Upper lobe of left lung (tissue), 6 donors: Measurements from ENCODE around the gene HK1. TPM values are rescaled to one million over a fixed set of nuclear protein-coding genes. Genes with fewer than 3 reads are reported as not detected.
A peak's percentile ranks its signal among the peaks of the same experiment; 100 is the strongest.

ENCODE experiments used
- ATAC-seq, 2 donors: fragments of 200-7000 bp; cut with Tn5 transposase; one replicate each; pipeline ENCODE4 v1.9.1; 2022; ENCODE audit warnings: mild to moderate bottlenecking in 2 of 2, moderate library complexity in 2 of 2; ENCODE audit not compliant: low FRiP score in 2 of 2
- DNase-seq, 2 donors: peaks; one replicate each; pipeline ENCODE4 v3.0.0-alpha.2; 2019 to 2020
- H3K27ac ChIP-seq, 4 donors: fragments of 200-600 bp; sonication (generic); one replicate each; pipeline ENCODE4 v1.5.1; 2016 to 2019
- H3K27me3 ChIP-seq, 4 donors: fragments of 200-600 bp; sonication (generic); one replicate each; pipeline ENCODE4 v1.5.1; 2017 to 2019
- H3K36me3 ChIP-seq, 4 donors: fragments of 200-600 bp; sonication (generic); one replicate each; pipeline ENCODE4 v1.5.1; 2016 to 2019
- H3K4me1 ChIP-seq, 4 donors: fragments of 200-600 bp; sonication (generic); one replicate each; pipeline ENCODE4 v1.5.1; 2018 to 2019
- H3K4me3 ChIP-seq, 4 donors: fragments of 200-600 bp; sonication (generic); one replicate each; pipeline ENCODE4 v1.5.1; 2017 to 2019; ENCODE audit warnings: mild to moderate bottlenecking in 2 of 4, moderate library complexity in 1 of 4
- H3K9me3 ChIP-seq, 4 donors: fragments of 200-600 bp; sonication (generic); one replicate each; pipeline ENCODE4 v1.5.1; 2018 to 2019
- EP300 ChIP-seq, 4 donors: sonication (generic); formaldehyde crosslinking; IDR thresholded peaks; one replicate each; pipeline ENCODE4 v1.5.1; 2017; ENCODE audit warnings: antibody characterized with exemption in 4 of 4, control low read depth in 2 of 4
- POLR2A ChIP-seq, 4 donors: fragments of 450-650 bp; IDR thresholded peaks; one replicate each; pipeline ENCODE4 v1.5.1; 2016 to 2017; ENCODE audit warnings: antibody characterized with exemption in 4 of 4, mild to moderate bottlenecking in 2 of 4
- POLR2AphosphoS5 ChIP-seq, 2 donors: sonication (generic); formaldehyde crosslinking; IDR thresholded peaks; one replicate each; pipeline ENCODE4 v1.5.1; 2017; ENCODE audit warnings: antibody characterized with exemption in 2 of 2
- whole genome bisulfite sequencing, 2 donors: methylation state at CpG; one replicate each; pipeline ENCODE4 v1.1.5; 2017 to 2018; 5-methylcytosine and 5-hydroxymethylcytosine counted together
- total RNA-seq, 6 donors: library from RNA; depleted of rRNA in 4 of 6; stranded (reverse); fragments of >200 nt in 4 of 6; gene quantifications; one replicate each; pipeline versions ENCODE4 v1.1.0 to v1.2.1, GENCODE V29; 2016 to 2021
- TF ChIP-seq, protein P1 (sequence below), 6 experiments: fragments of 450-650 bp in 4 of 6; fragments of 200-600 bp in 2 of 6; sonication (generic) in 2 of 6; IDR thresholded peaks; one replicate each; pipeline ENCODE4 v1.5.1; 2016 to 2019; ENCODE audit warnings: antibody characterized with exemption in 6 of 6
- donor health status: DM: no; HTN: no; CAD: no; lungs with moderate emphysema.
- donor health status: DM: no; HTN: yes; CAD: no; lungs with severe emphysema.

The HK1 gene
- total RNA-seq, 6 donors from 2014 or later: 60.8 to 98.5 (median 88.9) TPM

DNA sequence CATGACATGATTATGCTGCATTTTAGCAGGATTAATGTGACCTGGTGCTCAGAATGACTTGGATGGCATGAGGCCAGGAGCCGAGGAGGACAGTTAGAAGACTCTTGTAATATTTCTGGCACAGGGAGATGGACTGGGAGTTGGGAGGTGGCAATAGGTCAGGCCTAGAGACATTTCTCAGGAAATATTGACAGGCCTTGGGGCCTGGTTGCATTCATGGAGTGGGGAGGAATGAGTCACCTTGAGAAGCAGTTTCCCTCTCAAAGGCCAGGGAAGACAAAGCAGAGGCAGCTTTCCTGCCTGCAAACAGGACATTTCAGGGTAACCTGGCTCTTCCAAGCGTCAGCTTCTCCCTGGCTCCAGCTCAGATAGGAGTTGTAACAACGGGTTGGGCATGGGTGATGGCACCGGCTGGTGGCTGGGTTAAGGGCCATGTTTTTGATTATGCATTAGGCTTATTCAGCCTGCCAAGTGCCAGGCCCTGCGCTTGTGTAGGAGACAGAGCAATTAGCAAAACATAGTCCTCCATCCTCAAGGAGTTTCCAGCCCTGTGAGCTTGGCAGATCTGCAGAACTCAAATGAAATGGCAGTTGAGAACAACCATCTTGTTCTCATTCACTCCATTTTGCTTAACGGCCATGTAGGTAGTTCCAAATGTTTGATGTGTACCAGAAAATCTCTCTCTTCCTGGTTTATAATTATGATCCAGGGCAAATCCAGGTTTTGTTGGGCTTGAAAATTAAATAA is 38.2 kb downstream of the HK1 start:
- Histone ChIP-seq H3K27me3 (no peaks in the 10 kb centered on the region), H3K9me3 (no peaks in the 10 kb centered on the region), H3K27ac (peak overlapping the region in 2 of 4 donors; percentile 94 to 96), H3K4me3 (no peak overlapping the region), H3K4me1 (peaks cover 19 to 31% (median 29%) of the 10 kb centered on the region in 4 donors), H3K36me3 (no peaks in the 10 kb centered on the region)
- TF ChIP-seq POLR2A (IDR thresholded peaks at IDR 0.05) (no peak), EP300 (IDR thresholded peaks at IDR 0.05) (no peak), POLR2AphosphoS5 (IDR thresholded peaks at IDR 0.05) (no peak)
- TF ChIP-seq, protein P1, sequence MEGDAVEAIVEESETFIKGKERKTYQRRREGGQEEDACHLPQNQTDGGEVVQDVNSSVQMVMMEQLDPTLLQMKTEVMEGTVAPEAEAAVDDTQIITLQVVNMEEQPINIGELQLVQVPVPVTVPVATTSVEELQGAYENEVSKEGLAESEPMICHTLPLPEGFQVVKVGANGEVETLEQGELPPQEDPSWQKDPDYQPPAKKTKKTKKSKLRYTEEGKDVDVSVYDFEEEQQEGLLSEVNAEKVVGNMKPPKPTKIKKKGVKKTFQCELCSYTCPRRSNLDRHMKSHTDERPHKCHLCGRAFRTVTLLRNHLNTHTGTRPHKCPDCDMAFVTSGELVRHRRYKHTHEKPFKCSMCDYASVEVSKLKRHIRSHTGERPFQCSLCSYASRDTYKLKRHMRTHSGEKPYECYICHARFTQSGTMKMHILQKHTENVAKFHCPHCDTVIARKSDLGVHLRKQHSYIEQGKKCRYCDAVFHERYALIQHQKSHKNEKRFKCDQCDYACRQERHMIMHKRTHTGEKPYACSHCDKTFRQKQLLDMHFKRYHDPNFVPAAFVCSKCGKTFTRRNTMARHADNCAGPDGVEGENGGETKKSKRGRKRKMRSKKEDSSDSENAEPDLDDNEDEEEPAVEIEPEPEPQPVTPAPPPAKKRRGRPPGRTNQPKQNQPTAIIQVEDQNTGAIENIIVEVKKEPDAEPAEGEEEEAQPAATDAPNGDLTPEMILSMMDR (IDR thresholded peaks at IDR 0.05): no peak
- DNase-seq (no peak), ATAC-seq (no peak)
- WGBS, 2 donors: 90 to 91% methylated on average over 5 to 6 of the region's 6 CpGs

- peaks cover 26 to 38% (median 32%) of the 10 kb centered on the region in 4 donors for H3K4me1 ChIP-seq
- ATAC-seq: no peak
- no peaks in the 10 kb centered on the region for H3K9me3 ChIP-seq
- no peak overlapping the region for H3K4me3 ChIP-seq
- no peak for DNase-seq
- H3K27me3 ChIP-seq: no peaks in the 10 kb centered on the region
- 88 to 90% methylated on average over 3 of the region's 3 CpGs for WGBS, 2 donors
- TF ChIP-seq POLR2A (IDR thresholded peaks at IDR 0.05) (no peak), POLR2AphosphoS5 (IDR thresholded peaks at IDR 0.05) (no peak), EP300 (IDR thresholded peaks at IDR 0.05) (no peak)
- TF ChIP-seq, protein P1 (IDR thresholded peaks at IDR 0.05): no peak
- H3K27ac ChIP-seq: peak overlapping the region; percentile 91 to 96 (median 94)
- no peaks in the 10 kb centered on the region for H3K36me3 ChIP-seq
Observed at GRCh38 chr10:69317175-69317604, 38.9 kb downstream of the HK1 start.

GRCh38 chr10:69317626-69318105 is 39.4 kb downstream of the HK1 start:
- WGBS, 2 donors: 45 to 64% methylated on average over 5 to 6 of the region's 8 CpGs

GRCh38 chr10:69318106-69318866 is 40.0 kb downstream of the HK1 start:
- no peak for TF ChIP-seq EP300 (IDR thresholded peaks at IDR 0.05)
- peak in 1 of 2 donors; percentile 78 for TF ChIP-seq POLR2AphosphoS5 (IDR thresholded peaks at IDR 0.05)
- TF ChIP-seq, protein P1 (IDR thresholded peaks at IDR 0.05): peak in 4 of 6 experiments; percentile 11 to 46 (median 32)
- peak in 2 of 4 donors; percentile 75 to 95 for TF ChIP-seq POLR2A (IDR thresholded peaks at IDR 0.05)
- WGBS, 2 donors: 0 to 1% methylated on average over 3 to 52 of the region's 90 CpGs
- peak; percentile 95 to 97 for ATAC-seq
- peak overlapping the region; percentile 91 to 96 (median 94) for H3K27ac ChIP-seq
- peaks cover 28 to 41% (median 33%) of the 10 kb centered on the region in 4 donors for H3K4me1 ChIP-seq
- H3K27me3 ChIP-seq: no peaks in the 10 kb centered on the region
- DNase-seq: peak; percentile 94 to 98
- no peaks in the 10 kb centered on the region for H3K36me3 ChIP-seq
- peak overlapping the region; percentile 79 to 99 (median 86) for H3K4me3 ChIP-seq
- no peaks in the 10 kb centered on the region for H3K9me3 ChIP-seq

More at GRCh38 chr10:69317626-69318105, 39.4 kb downstream of the HK1 start:
- Histone ChIP-seq H3K36me3 (no peaks in the 10 kb centered on the region), H3K27me3 (no peaks in the 10 kb centered on the region), H3K9me3 (no peaks in the 10 kb centered on the region), H3K4me1 (peaks cover 28 to 41% (median 33%) of the 10 kb centered on the region in 4 donors), H3K4me3 (peak overlapping the region; percentile 79 to 99 (median 86)), H3K27ac (peak overlapping the region; percentile 91 to 96 (median 94))
- DNase-seq (no peak), ATAC-seq (peak; percentile 17 to 75)
- TF ChIP-seq, protein P1 (IDR thresholded peaks at IDR 0.05): no peak
- TF ChIP-seq EP300 (IDR thresholded peaks at IDR 0.05) (no peak), POLR2AphosphoS5 (IDR thresholded peaks at IDR 0.05) (no peak), POLR2A (IDR thresholded peaks at IDR 0.05) (no peak)
